HepG2 (cell line): ENCODE results near the gene C20orf144. TPM values are rescaled to one million over a fixed set of nuclear protein-coding genes. Genes with fewer than 3 reads are reported as not detected.

Experiments
- ATAC-seq: fragments of 200-7000 bp; cut with Tn5 transposase; 3 replicates; pipeline ENCODE4 v1.9.1; 2020; ENCODE audit warnings: mild to moderate bottlenecking, moderate library complexity
- BruUV-seq: library from RNA; stranded (reverse); fragments of 400-500 nt; replicated peaks from 2 replicates; lab custom pipeline; 2021; lab: Mats Ljungman, UMichigan
- CTCF ChIA-PET: fragments of 300-600 bp; formaldehyde crosslinking; extraction: SDS; loops from one replicate; lab custom pipeline; 2021; ENCODE audit warnings: low total read pairs, inconsistent platforms, low intra/inter-chr PET ratio; lab: Yijun Ruan, JAX
- POLR2A ChIA-PET: fragments of 350-600 bp; sonication (Branson Sonifier 250); formaldehyde crosslinking; loops from one replicate; lab custom pipeline; 2020; ENCODE audit warnings: antibody characterized with exemption, inconsistent platforms; lab: Yijun Ruan, JAX
- DNase-seq: peaks from one replicate; pipeline ENCODE4 v3.0.0-alpha.2; 2015; ENCODE audit warnings: low spot score
- FAIRE-seq: peaks from 3 replicates; lab custom pipeline; 2011; peaks lifted over from hg19 to GRCh38; lab: Jason Lieb, UNC
- H2AFZ ChIP-seq: one replicate; pipeline ENCODE4 v1.6.1; 2011; ENCODE audit warnings: low read length, inconsistent platforms
- H3K27ac ChIP-seq: fragments of 300-600 bp; 3 replicates; pipeline ENCODE4 v1.8.0; 2011; ENCODE audit warnings: mixed run types, mild to moderate bottlenecking, mixed read lengths, low read length, inconsistent platforms; ENCODE audit not compliant: insufficient read depth; ENCODE audit errors: extremely low read length
- H3K27me3 ChIP-seq, 2 experiments: fragments of 200-600 bp in 1 of 2; 2 replicates in 1 of 2; 3 replicates in 1 of 2; pipeline versions ENCODE4 v1.6.0 to v1.8.0; 2011; ENCODE audit warnings: low read length in 2 of 2, mild to moderate bottlenecking in 2 of 2, moderate library complexity in 2 of 2, inconsistent platforms in 1 of 2; ENCODE audit not compliant: insufficient read depth in 2 of 2, control insufficient read depth in 1 of 2
- H3K36me3 ChIP-seq, 2 experiments: fragments of 200-600 bp in 1 of 2; replicated peaks in 1 of 2; 2 replicates in 1 of 2; 3 replicates in 1 of 2; pipeline versions ENCODE4 v1.5.1 to v1.8.0; 2011; ENCODE audit warnings: low read length in 2 of 2, inconsistent platforms in 1 of 2; ENCODE audit not compliant: insufficient read depth in 2 of 2, control insufficient read depth in 1 of 2
- H3K4me1 ChIP-seq: 2 replicates; pipeline ENCODE4 v1.5.1; 2012; ENCODE audit warnings: low read length, inconsistent platforms; ENCODE audit not compliant: insufficient read depth
- H3K4me2 ChIP-seq: 2 replicates; pipeline ENCODE4 v1.6.0; 2011; ENCODE audit warnings: low read depth, low read length, inconsistent platforms
- H3K4me3 ChIP-seq, 3 experiments: fragments of 200-600 bp in 1 of 3; sonication (generic), shearing (Covaris generic) in 1 of 3; replicated peaks in 1 of 3; 2 replicates each; pipeline ENCODE4 v1.5.1; 2011 to 2016; ENCODE audit warnings: low read length in 3 of 3, inconsistent platforms in 2 of 3, low read depth in 2 of 3, mild to moderate bottlenecking in 2 of 3, control low read depth in 1 of 3, mixed read lengths in 1 of 3; ENCODE audit not compliant: insufficient read depth in 1 of 3
- H3K79me2 ChIP-seq: one replicate; pipeline ENCODE4 v1.6.1; 2011; ENCODE audit warnings: low read length, inconsistent platforms; ENCODE audit not compliant: insufficient read depth
- H3K9ac ChIP-seq: 2 replicates; pipeline ENCODE4 v1.6.0; 2011; ENCODE audit warnings: mild to moderate bottlenecking, low read depth, low read length, inconsistent platforms; ENCODE audit not compliant: insufficient read depth
- H3K9me3 ChIP-seq: 2 replicates; pipeline ENCODE4 v1.5.1; 2012; ENCODE audit warnings: mild to moderate bottlenecking, low read length
- H4K20me1 ChIP-seq: 2 replicates; pipeline ENCODE4 v1.6.0; 2011; ENCODE audit warnings: inconsistent platforms, mild to moderate bottlenecking, low read length, moderate library complexity; ENCODE audit not compliant: insufficient read depth
- CTCF ChIP-seq: sonication (generic); formaldehyde crosslinking; IDR thresholded peaks from 2 replicates; pipeline ENCODE4 v1.5.0; 2020; ENCODE audit warnings: mild to moderate bottlenecking, missing genetic modification reagents, moderate library complexity
- HNRNPUL1 ChIP-seq: fragments of 200-400 bp; formaldehyde crosslinking; IDR thresholded peaks from 2 replicates; pipeline ENCODE4 v1.6.1; 2017; ENCODE audit warnings: low read depth, mild to moderate bottlenecking, low read length, moderate library complexity
- JUNB ChIP-seq: sonication (generic); formaldehyde crosslinking; IDR thresholded peaks from 2 replicates; pipeline ENCODE4 v1.8.0; 2022; ENCODE audit warnings: missing genetic modification reagents, mild to moderate bottlenecking, borderline replicate concordance
- POLR2A ChIP-seq, 2 experiments: IDR thresholded peaks; 2 replicates each; pipeline ENCODE4 v1.6.1; 2011; ENCODE audit warnings: low read depth in 2 of 2, low read length in 2 of 2, mild to moderate bottlenecking in 1 of 2, moderate library complexity in 1 of 2; ENCODE audit not compliant: insufficient read depth in 1 of 2
- RBM22 ChIP-seq: fragments of 200-400 bp; formaldehyde crosslinking; optimal IDR thresholded peaks from 2 replicates; pipeline ENCODE3; 2017; ENCODE audit warnings: mild to moderate bottlenecking, low read length, moderate library complexity
- RFX3 ChIP-seq: IDR thresholded peaks from 2 replicates; pipeline ENCODE4 v1.6.1; 2016; ENCODE audit warnings: missing biosample characterization, missing genetic modification reagents
- RXRA ChIP-seq: sonication (generic); formaldehyde crosslinking; IDR thresholded peaks from 2 replicates; pipeline ENCODE4 v1.5.1; 2020; ENCODE audit warnings: missing genetic modification reagents
- STAG1 ChIP-seq: sonication (generic); formaldehyde crosslinking; IDR thresholded peaks from 2 replicates; pipeline ENCODE4 v1.4.0; 2020; ENCODE audit warnings: missing genetic modification reagents
- ZFY ChIP-seq: sonication (generic); formaldehyde crosslinking; IDR thresholded peaks from 2 replicates; pipeline ENCODE4 v1.4.0; 2020; ENCODE audit warnings: missing genetic modification reagents
- ZUFSP ChIP-seq: sonication (generic); formaldehyde crosslinking; IDR thresholded peaks from 2 replicates; pipeline ENCODE4 v1.9.0; 2021; ENCODE audit warnings: missing genetic modification reagents, mild to moderate bottlenecking, borderline replicate concordance
- WGBS: methylation state at CpG from one replicate; pipeline ENCODE4 v1.1.6; 2017; ENCODE audit warnings: low lambda C conversion rate; 5-methylcytosine and 5-hydroxymethylcytosine counted together
- in situ Hi-C: cut with HindIII; loops from 2 replicates; pipeline ENCODE4 v1.10.0; 2017; ENCODE audit warnings: low pct_unique_long_range_greater_than_20kb; ENCODE audit not compliant: extremely low pct_ligation_motif_present
- intact Hi-C: fragments of 100-400 bp; cut with micrococcal nuclease; formaldehyde crosslinking; loops from one replicate; pipeline ENCODE4 v1.10.0; 2022; ENCODE audit not compliant: unreplicated experiment
- polyA plus RNA-seq, 8 experiments: library from polyadenylated mRNA; depleted of rRNA in 3 of 8; stranded (reverse) in 7 of 8; unstranded in 1 of 8; fragments of >200 nt; fragmentation: Illumina TruSeq in 4 of 8; extraction: Trizol in 4 of 8; gene quantifications; 2 replicates each; pipeline versions ENCODE4 v1.2.1 to v1.2.3, GENCODE V29; 2011 to 2016; ENCODE audit warnings: low read depth in 4 of 8, missing spikeins in 1 of 8, mixed read lengths in 1 of 8; ENCODE audit not compliant: insufficient read depth in 1 of 8
- total RNA-seq, 5 experiments: library from RNA; depleted of rRNA; stranded (reverse); fragments of >200 nt; fragmentation: Illumina TruSeq; extraction: Trizol; gene quantifications; 2 replicates each; pipeline ENCODE4 v1.2.3, GENCODE V29; 2016; ENCODE audit warnings: low read depth in 1 of 5
- TF ChIP-seq, protein P1 (sequence below): sonication (generic); formaldehyde crosslinking; IDR thresholded peaks from 2 replicates; pipeline ENCODE4 v1.8.0; 2022; ENCODE audit warnings: missing genetic modification reagents, mild to moderate bottlenecking, moderate library complexity, borderline replicate concordance

The C20orf144 gene
- total and polyA plus RNA-seq, 2 of the 13 experiments (the other 11 are each of a cell fraction or from before 2014, with no cell fraction given), result 0.09 to 0.16 TPM

GRCh38 chr20:33647603-33648395 lies 14.3 kb upstream of the C20orf144 start:
- no peaks in the 10 kb centered on the region for H3K9me3 ChIP-seq
- FAIRE-seq (no peak), ATAC-seq (peak; percentile 5), DNase-seq (no peak)
- H3K27ac ChIP-seq, result no peak overlapping the region
- BruUV-seq, result TSS peak; percentile 20
- ChIA-PET POLR2A (interaction anchor here (1.5 to 2.2 kb wide), 2 partner anchors 16 to 158 kb away, joined by 3 to 8 read pairs; partner anchors contain the start of gene CBFA2T2), CTCF (no interaction called here)
- H3K4me2 ChIP-seq, result no peak overlapping the region
- no peaks in the 10 kb centered on the region; the same call in 1 of the 2 replicates for H4K20me1 ChIP-seq
- intact Hi-C loops, result no loop called here
- H2AFZ ChIP-seq, result no peak overlapping the region
- H3K27me3 ChIP-seq, result no peaks in the 10 kb centered on the region
- in situ Hi-C loops, result loop anchor here (10.0 kb wide), 1 partner anchor 133 kb away; no protein-coding TSS in a partner anchor
- 92% methylated on average over 11 of the region's 11 CpGs for WGBS
- H3K36me3 ChIP-seq, result peaks cover 16 to 30% of the 10 kb centered on the region in 2 experiments
- no peak overlapping the region for H3K4me3 ChIP-seq
- H3K9ac ChIP-seq, result no peak overlapping the region
- no peaks in the 10 kb centered on the region for H3K79me2 ChIP-seq
- 0 out of 2 replicates have a peak, but pooled peaks have one; percentile 8 for TF ChIP-seq RXRA (CRISPR knock-in tag)
- TF ChIP-seq ZFY, result peak; percentile 10; the same call in 1 of the 2 replicates
- peak; percentile 9 to 36; a peak in 2 of 4 replicates for TF ChIP-seq POLR2A (IDR thresholded peaks at IDR 0.05; ENCODE audit: insufficient read depth in 1 of 2, low read depth in 2 of 2, low read length in 2 of 2)
- TF ChIP-seq CTCF (CRISPR knock-in tag), result 0 out of 2 replicates have a peak, but pooled peaks have one; percentile 22
- TF ChIP-seq RFX3 (CRISPR knock-in tag), result no peak
- no peak for TF ChIP-seq HNRNPUL1
- peak; percentile 30 for TF ChIP-seq STAG1
- TF ChIP-seq, protein P1, sequence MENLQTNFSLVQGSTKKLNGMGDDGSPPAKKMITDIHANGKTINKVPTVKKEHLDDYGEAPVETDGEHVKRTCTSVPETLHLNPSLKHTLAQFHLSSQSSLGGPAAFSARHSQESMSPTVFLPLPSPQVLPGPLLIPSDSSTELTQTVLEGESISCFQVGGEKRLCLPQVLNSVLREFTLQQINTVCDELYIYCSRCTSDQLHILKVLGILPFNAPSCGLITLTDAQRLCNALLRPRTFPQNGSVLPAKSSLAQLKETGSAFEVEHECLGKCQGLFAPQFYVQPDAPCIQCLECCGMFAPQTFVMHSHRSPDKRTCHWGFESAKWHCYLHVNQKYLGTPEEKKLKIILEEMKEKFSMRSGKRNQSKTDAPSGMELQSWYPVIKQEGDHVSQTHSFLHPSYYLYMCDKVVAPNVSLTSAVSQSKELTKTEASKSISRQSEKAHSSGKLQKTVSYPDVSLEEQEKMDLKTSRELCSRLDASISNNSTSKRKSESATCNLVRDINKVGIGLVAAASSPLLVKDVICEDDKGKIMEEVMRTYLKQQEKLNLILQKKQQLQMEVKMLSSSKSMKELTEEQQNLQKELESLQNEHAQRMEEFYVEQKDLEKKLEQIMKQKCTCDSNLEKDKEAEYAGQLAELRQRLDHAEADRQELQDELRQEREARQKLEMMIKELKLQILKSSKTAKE, result 0 out of 2 replicates have a peak, but pooled peaks have one; percentile 24
- TF ChIP-seq JUNB (CRISPR knock-in tag), result no peak
- TF ChIP-seq RBM22, result peak; percentile 12
- TF ChIP-seq ZUFSP (CRISPR knock-in tag), result no peak
- H3K4me1 ChIP-seq, result peaks cover 15% of the 10 kb centered on the region
